Measurements from ENCODE around the gene MAML3.

The MAML3 gene

GRCh38 chr4:139779691-139780090 lies 374.3 kb downstream of the MAML3 start:
- TF ChIP-seq CTCF (IDR thresholded peaks at IDR 0.05), result no peak

- TF ChIP-seq CTCF (IDR thresholded peaks at IDR 0.05), result no peak
These were observed 376.2 kb downstream of the MAML3 start for GRCh38 chr4:139777757-139778156.

GRCh38 chr4:139776235-139776634 lies 377.7 kb downstream of the MAML3 start:
- TF ChIP-seq CTCF (IDR thresholded peaks at IDR 0.05), result no peak

- TF ChIP-seq CTCF (IDR thresholded peaks at IDR 0.05), result no peak
These were observed 379.1 kb downstream of the MAML3 start for GRCh38 chr4:139774759-139775487.

- TF ChIP-seq CTCF (IDR thresholded peaks at IDR 0.05), result no peak
These were observed 380.2 kb downstream of the MAML3 start for GRCh38 chr4:139773560-139774318.

- no peak for TF ChIP-seq CTCF (IDR thresholded peaks at IDR 0.05)
These were observed 383.6 kb downstream of the MAML3 start for GRCh38 chr4:139770361-139770760.

GRCh38 chr4:139769364-139769763 lies 384.6 kb downstream of the MAML3 start:
- no peak for TF ChIP-seq CTCF (IDR thresholded peaks at IDR 0.05)

Data from LNCAP (cell line).